Measurements from ENCODE around the gene NRP2.

The NRP2 gene

DNA sequence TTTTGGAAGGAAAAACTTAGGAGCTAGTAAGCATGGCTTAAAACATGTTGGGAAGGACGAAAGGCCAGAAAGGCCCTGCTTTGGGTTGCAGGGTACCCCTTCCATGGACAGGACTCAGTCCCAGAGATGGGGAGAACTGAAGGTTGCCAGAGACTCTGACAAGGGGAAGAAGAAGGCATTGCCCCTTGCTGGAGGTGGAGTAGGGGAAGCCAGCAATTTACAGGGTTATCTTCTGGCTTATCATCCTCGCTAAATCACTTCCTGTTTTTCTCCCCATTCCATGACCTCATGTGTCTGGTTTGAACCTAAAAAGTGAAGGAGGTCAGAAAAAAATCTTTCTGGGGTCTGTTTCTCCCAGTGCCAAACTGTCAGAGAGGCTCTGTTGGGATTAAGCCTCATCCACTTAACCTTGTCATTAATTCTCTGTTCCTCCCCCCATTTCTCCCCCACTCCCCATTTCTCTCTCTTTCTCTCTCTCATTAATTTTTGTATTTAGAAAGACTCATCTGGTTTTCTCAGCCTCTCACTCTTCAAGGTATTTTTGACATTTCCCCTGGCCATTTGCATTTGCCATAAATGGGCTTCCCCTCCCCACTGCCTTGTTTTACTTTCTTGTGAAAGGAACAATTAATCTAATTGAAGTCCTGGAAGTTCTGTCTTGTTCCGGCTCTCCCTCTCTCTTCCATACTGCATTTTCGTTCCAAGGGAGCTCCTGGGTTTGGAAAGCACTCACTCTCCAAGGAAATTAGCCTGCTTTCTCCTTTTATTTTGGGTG is 17.4 kb downstream of the NRP2 start:
- Histone ChIP-seq H4K91ac (ENCODE audit: low read depth, low read length, poor library complexity) (no peak overlapping the region), H4K8ac (ENCODE audit: low read depth, low read length) (no peak overlapping the region), H3K4me1 (ENCODE audit: control insufficient read depth in 2 of 2, insufficient read depth in 1 of 2, low read depth in 1 of 2, low read length in 2 of 2) (peaks cover 30 to 52% of the 10 kb centered on the region in 2 donors), H3K79me1 (ENCODE audit: low read depth, low read length) (no peaks in the 10 kb centered on the region), H3K4me2 (ENCODE audit: insufficient read depth, low read length, poor library complexity, severe bottlenecking) (no peak overlapping the region), H2BK5ac (ENCODE audit: low read length) (no peak overlapping the region), H3K36me3 (replicated peaks in 1 of 2; ENCODE audit: control insufficient read depth in 2 of 2, insufficient read depth in 2 of 2, low read length in 2 of 2) (peaks cover 0 to 32% of the 10 kb centered on the region in 2 donors), H3K23ac (ENCODE audit: low read depth, low read length, poor library complexity) (no peak overlapping the region), H3K4me3 (ENCODE audit: low read length in 2 of 2) (no peak overlapping the region), H3K9me3 (replicated peaks in 1 of 2; ENCODE audit: control insufficient read depth in 2 of 2, insufficient read depth in 1 of 2, low read depth in 1 of 2, low read length in 2 of 2) (no peaks in the 10 kb centered on the region), H3K18ac (ENCODE audit: low read length) (peak overlapping the region; percentile 50), H3K9ac (ENCODE audit: low read depth, low read length, poor library complexity) (no peak overlapping the region), H2BK15ac (ENCODE audit: low read length) (no peak overlapping the region), H2AFZ (ENCODE audit: low read length) (no peak overlapping the region), H2BK12ac (ENCODE audit: low read length) (no peak overlapping the region), H3K27ac (replicated peaks; ENCODE audit: low read length) (peak overlapping the region; percentile 3), H2AK5ac (ENCODE audit: low read depth, low read length) (no peak overlapping the region), H2BK120ac (ENCODE audit: low read depth, low read length) (no peak overlapping the region), H3K14ac (ENCODE audit: low read length) (no peak overlapping the region), H3K4ac (ENCODE audit: low read length) (no peak overlapping the region), H3K27me3 (ENCODE audit: control insufficient read depth in 3 of 3, insufficient read depth in 3 of 3, low read depth in 1 of 3, low read length in 3 of 3) (no peaks in the 10 kb centered on the region)
- DNase-seq (ENCODE audit: low spot score), result no peak
- no CpG with 5 or more reads among the region's 4 CpGs for WGBS, 2 donors (ENCODE audit: extremely low coverage in 2 of 2, insufficient read length in 2 of 2, insufficient replicate concordance in 1 of 2)

DNA sequence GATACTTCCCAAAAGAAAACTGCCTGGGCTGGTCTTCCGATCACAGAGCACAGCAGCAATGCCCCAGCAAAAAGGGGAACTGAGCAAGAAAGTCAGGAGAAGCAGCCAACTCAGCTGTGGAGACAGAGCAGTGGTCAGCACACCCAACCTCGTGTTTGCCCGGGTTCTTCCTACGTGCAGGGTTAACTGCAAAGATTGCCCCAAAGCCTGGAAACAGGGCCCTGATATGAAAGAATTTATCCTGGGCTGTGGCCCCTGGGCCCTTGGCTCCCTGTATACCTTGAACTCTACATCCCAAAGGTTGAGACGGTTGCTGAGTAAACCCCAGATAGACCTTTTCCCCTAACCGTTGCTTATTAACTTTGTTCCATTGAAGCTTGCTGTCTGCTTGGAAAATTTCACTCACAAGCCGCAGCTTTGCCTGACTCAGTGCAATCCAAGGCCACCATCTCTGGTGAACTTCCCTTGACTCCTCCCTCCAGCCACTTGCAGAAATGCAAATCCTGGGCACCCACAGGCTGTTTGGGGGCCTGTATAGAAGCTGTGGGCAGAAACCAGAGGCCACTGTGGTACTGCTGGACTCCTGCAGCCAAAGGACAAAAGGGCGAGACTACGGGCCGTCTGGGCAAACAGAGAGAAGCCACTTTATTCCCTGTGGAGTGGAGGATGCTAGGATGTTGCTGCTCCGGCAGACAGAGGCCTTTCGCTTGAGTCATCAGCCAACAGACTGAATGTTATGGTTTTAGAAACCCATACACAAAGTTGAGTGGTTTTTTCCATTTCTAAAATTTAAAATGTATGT is 18.2 kb downstream of the NRP2 start:
- H3K4me1 ChIP-seq (ENCODE audit: control insufficient read depth in 2 of 2, insufficient read depth in 1 of 2, low read depth in 1 of 2, low read length in 2 of 2), result peaks cover 30 to 52% of the 10 kb centered on the region in 2 donors
- peak overlapping the region; percentile 2 for H3K27ac ChIP-seq (replicated peaks; ENCODE audit: low read length)

DNA sequence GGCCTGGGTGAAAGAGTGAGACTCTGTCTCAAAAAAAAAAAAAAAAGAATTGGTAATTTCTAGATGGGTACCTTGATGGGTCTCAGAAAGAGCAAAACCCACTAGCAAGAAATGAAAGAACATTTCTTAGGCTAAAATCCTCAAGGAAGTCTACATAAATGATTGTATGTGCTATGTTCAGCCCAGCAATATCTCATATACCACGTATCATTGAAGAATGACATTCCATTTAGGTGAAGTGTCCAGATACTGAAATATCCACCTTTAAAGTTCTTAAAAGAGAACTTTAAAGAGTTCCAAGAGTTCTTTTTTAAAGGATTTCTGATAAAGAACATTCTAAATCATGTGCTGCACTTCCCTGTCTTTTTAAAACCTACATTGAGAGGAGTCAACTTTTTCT is 19.2 kb downstream of the NRP2 start:
- H2AFZ ChIP-seq (ENCODE audit: low read length), result no peak overlapping the region
- no peak overlapping the region for H4K8ac ChIP-seq (ENCODE audit: low read depth, low read length)
- H2BK15ac ChIP-seq (ENCODE audit: low read length), result no peak overlapping the region
- H3K27ac ChIP-seq (replicated peaks; ENCODE audit: low read length), result no peak overlapping the region
- H3K9me3 ChIP-seq (replicated peaks in 1 of 2; ENCODE audit: control insufficient read depth in 2 of 2, insufficient read depth in 1 of 2, low read depth in 1 of 2, low read length in 2 of 2), result no peaks in the 10 kb centered on the region
- no peak for DNase-seq (ENCODE audit: low spot score)
- no peak overlapping the region for H2BK5ac ChIP-seq (ENCODE audit: low read length)
- peaks cover 0 to 32% of the 10 kb centered on the region in 2 donors for H3K36me3 ChIP-seq (replicated peaks in 1 of 2; ENCODE audit: control insufficient read depth in 2 of 2, insufficient read depth in 2 of 2, low read length in 2 of 2)
- no peak overlapping the region for H3K4me2 ChIP-seq (ENCODE audit: insufficient read depth, low read length, poor library complexity, severe bottlenecking)
- no CpG with 5 or more reads among the region's 1 CpG for WGBS, 2 donors (ENCODE audit: extremely low coverage in 2 of 2, insufficient read length in 2 of 2, insufficient replicate concordance in 1 of 2)
- no peak overlapping the region for H2AK5ac ChIP-seq (ENCODE audit: low read depth, low read length)
- H3K23ac ChIP-seq (ENCODE audit: low read depth, low read length, poor library complexity), result no peak overlapping the region
- no peaks in the 10 kb centered on the region for H3K27me3 ChIP-seq (ENCODE audit: control insufficient read depth in 3 of 3, insufficient read depth in 3 of 3, low read depth in 1 of 3, low read length in 3 of 3)
- H3K9ac ChIP-seq (ENCODE audit: low read depth, low read length, poor library complexity), result no peak overlapping the region
- H4K91ac ChIP-seq (ENCODE audit: low read depth, low read length, poor library complexity), result no peak overlapping the region
- H3K4ac ChIP-seq (ENCODE audit: low read length), result no peak overlapping the region
- H3K14ac ChIP-seq (ENCODE audit: low read length), result no peak overlapping the region
- H2BK120ac ChIP-seq (ENCODE audit: low read depth, low read length), result no peak overlapping the region
- no peak overlapping the region for H3K18ac ChIP-seq (ENCODE audit: low read length)
- H2BK12ac ChIP-seq (ENCODE audit: low read length), result no peak overlapping the region
- no peaks in the 10 kb centered on the region for H3K79me1 ChIP-seq (ENCODE audit: low read depth, low read length)
- H3K4me3 ChIP-seq (ENCODE audit: low read length in 2 of 2), result no peak overlapping the region
- peaks cover 33 to 49% of the 10 kb centered on the region in 2 donors for H3K4me1 ChIP-seq (ENCODE audit: control insufficient read depth in 2 of 2, insufficient read depth in 1 of 2, low read depth in 1 of 2, low read length in 2 of 2)

More for the DNA sequence above, 18.2 kb downstream of the NRP2 start:
- no peak overlapping the region for H3K23ac ChIP-seq (ENCODE audit: low read depth, low read length, poor library complexity)
- WGBS, 2 donors (ENCODE audit: extremely low coverage in 2 of 2, insufficient read length in 2 of 2, insufficient replicate concordance in 1 of 2), result no CpG with 5 or more reads among the region's 12 CpGs
- peak overlapping the region; percentile 54 for H2AFZ ChIP-seq (ENCODE audit: low read length)
- H4K8ac ChIP-seq (ENCODE audit: low read depth, low read length), result no peak overlapping the region
- peak overlapping the region; percentile 41 for H3K18ac ChIP-seq (ENCODE audit: low read length)
- no peak overlapping the region for H3K4ac ChIP-seq (ENCODE audit: low read length)
- H3K4me2 ChIP-seq (ENCODE audit: insufficient read depth, low read length, poor library complexity, severe bottlenecking), result no peak overlapping the region
- no peak overlapping the region for H3K4me3 ChIP-seq (ENCODE audit: low read length in 2 of 2)
- H3K9me3 ChIP-seq (replicated peaks in 1 of 2; ENCODE audit: control insufficient read depth in 2 of 2, insufficient read depth in 1 of 2, low read depth in 1 of 2, low read length in 2 of 2), result no peaks in the 10 kb centered on the region
- peaks cover 0 to 32% of the 10 kb centered on the region in 2 donors for H3K36me3 ChIP-seq (replicated peaks in 1 of 2; ENCODE audit: control insufficient read depth in 2 of 2, insufficient read depth in 2 of 2, low read length in 2 of 2)
- no peak for DNase-seq (ENCODE audit: low spot score)
- no peak overlapping the region for H3K14ac ChIP-seq (ENCODE audit: low read length)
- no peak overlapping the region for H2BK120ac ChIP-seq (ENCODE audit: low read depth, low read length)
- no peak overlapping the region for H3K9ac ChIP-seq (ENCODE audit: low read depth, low read length, poor library complexity)
- no peaks in the 10 kb centered on the region for H3K27me3 ChIP-seq (ENCODE audit: control insufficient read depth in 3 of 3, insufficient read depth in 3 of 3, low read depth in 1 of 3, low read length in 3 of 3)
- no peaks in the 10 kb centered on the region for H3K79me1 ChIP-seq (ENCODE audit: low read depth, low read length)
- peak overlapping the region; percentile 38 for H2AK5ac ChIP-seq (ENCODE audit: low read depth, low read length)
- no peak overlapping the region for H2BK12ac ChIP-seq (ENCODE audit: low read length)
- no peak overlapping the region for H2BK15ac ChIP-seq (ENCODE audit: low read length)
- no peak overlapping the region for H4K91ac ChIP-seq (ENCODE audit: low read depth, low read length, poor library complexity)
- H2BK5ac ChIP-seq (ENCODE audit: low read length), result no peak overlapping the region

DNA sequence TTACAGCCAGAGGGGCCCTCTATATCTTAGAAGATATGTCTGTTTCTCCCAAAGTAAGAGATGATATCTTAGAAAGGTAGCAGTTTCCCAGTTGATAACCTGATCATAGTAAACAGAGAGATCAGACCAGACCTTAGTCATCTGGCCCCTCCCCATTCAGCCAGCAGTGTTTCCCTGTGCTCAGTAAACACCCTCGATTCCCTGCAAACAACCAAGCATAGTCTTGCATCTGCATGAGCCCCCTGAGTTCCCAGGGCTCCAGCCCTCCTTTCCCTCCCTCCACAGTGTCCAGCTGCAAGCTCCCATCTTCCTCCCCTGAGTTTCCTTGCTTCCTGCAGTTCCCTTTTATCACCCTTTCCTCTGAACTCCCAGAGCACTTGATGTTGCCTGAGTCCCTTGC is 20.3 kb downstream of the NRP2 start:
- H3K27ac ChIP-seq (replicated peaks; ENCODE audit: low read length), result no peak overlapping the region

More for the DNA sequence above, 20.3 kb downstream of the NRP2 start:
- no peak overlapping the region for H2BK12ac ChIP-seq (ENCODE audit: low read length)
- no peak overlapping the region for H2BK15ac ChIP-seq (ENCODE audit: low read length)
- peaks cover 43 to 54% of the 10 kb centered on the region in 2 donors for H3K4me1 ChIP-seq (ENCODE audit: control insufficient read depth in 2 of 2, insufficient read depth in 1 of 2, low read depth in 1 of 2, low read length in 2 of 2)
- H3K4me3 ChIP-seq (ENCODE audit: low read length in 2 of 2), result no peak overlapping the region
- H3K23ac ChIP-seq (ENCODE audit: low read depth, low read length, poor library complexity), result no peak overlapping the region
- H3K36me3 ChIP-seq (replicated peaks in 1 of 2; ENCODE audit: control insufficient read depth in 2 of 2, insufficient read depth in 2 of 2, low read length in 2 of 2), result peaks cover 0 to 25% of the 10 kb centered on the region in 2 donors
- H3K9me3 ChIP-seq (replicated peaks in 1 of 2; ENCODE audit: control insufficient read depth in 2 of 2, insufficient read depth in 1 of 2, low read depth in 1 of 2, low read length in 2 of 2), result no peaks in the 10 kb centered on the region
- no peak overlapping the region for H3K9ac ChIP-seq (ENCODE audit: low read depth, low read length, poor library complexity)
- no peak overlapping the region for H2AFZ ChIP-seq (ENCODE audit: low read length)
- H3K18ac ChIP-seq (ENCODE audit: low read length), result peak overlapping the region; percentile 54
- no peaks in the 10 kb centered on the region for H3K79me1 ChIP-seq (ENCODE audit: low read depth, low read length)
- no CpG with 5 or more reads among the region's 1 CpG for WGBS, 2 donors (ENCODE audit: extremely low coverage in 2 of 2, insufficient read length in 2 of 2, insufficient replicate concordance in 1 of 2)
- H2BK5ac ChIP-seq (ENCODE audit: low read length), result no peak overlapping the region
- H4K91ac ChIP-seq (ENCODE audit: low read depth, low read length, poor library complexity), result no peak overlapping the region
- no peak for DNase-seq (ENCODE audit: low spot score)
- no peak overlapping the region for H3K14ac ChIP-seq (ENCODE audit: low read length)
- no peak overlapping the region for H2AK5ac ChIP-seq (ENCODE audit: low read depth, low read length)
- no peak overlapping the region for H3K4me2 ChIP-seq (ENCODE audit: insufficient read depth, low read length, poor library complexity, severe bottlenecking)
- H2BK120ac ChIP-seq (ENCODE audit: low read depth, low read length), result no peak overlapping the region
- no peak overlapping the region for H4K8ac ChIP-seq (ENCODE audit: low read depth, low read length)
- H3K27me3 ChIP-seq (ENCODE audit: control insufficient read depth in 3 of 3, insufficient read depth in 3 of 3, low read depth in 1 of 3, low read length in 3 of 3), result no peaks in the 10 kb centered on the region
- H3K4ac ChIP-seq (ENCODE audit: low read length), result no peak overlapping the region

Data from neuronal stem cell (in vitro differentiated cells).